GM12892 (cell line): ENCODE data around the gene ASB6.

Experiments used
- POLR2A ChIP-seq: IDR thresholded peaks from 2 replicates; pipeline ENCODE4 v1.6.1; 2011; ENCODE audit warnings: low read depth, low read length, control low read depth
- TAF1 ChIP-seq: IDR thresholded peaks from 2 replicates; pipeline ENCODE4 v1.6.1; 2011; ENCODE audit warnings: low read depth, mild to moderate bottlenecking, control low read depth, low read length, borderline replicate concordance

DNA sequence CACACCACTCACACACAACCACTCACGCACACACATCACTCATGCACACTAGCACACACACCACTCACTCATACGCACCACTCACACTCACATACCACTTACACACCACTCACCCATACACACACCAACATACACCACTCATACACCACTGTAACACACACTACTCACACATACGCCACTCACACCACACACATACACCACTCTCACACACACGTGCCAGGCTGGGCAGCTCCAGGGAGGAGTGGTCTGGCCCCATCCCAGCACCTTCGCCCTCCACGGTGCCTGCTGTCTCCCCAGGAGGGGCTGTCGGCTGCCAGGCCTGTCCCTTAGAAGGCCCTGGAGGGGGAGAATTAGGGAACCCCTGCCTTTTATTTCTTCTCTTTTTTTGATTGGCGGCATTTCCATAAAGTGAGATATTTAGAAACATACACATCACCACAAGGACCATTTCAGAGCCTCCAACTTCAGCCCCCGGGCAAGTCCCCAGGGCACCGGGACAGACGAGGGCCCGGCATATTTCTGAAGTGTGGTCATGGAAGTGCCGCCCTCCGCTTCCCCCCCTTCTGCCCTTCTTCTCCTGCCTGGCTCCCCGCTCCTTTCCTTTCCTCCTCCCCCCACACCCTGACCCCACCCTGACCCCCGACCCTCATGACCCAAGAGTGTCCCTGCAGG lies 6.3 kb upstream of the ASB6 start:
- TF ChIP-seq TAF1 (no peak), POLR2A (no peak)
